ENCODE data around the gene WASL.
"Not testable (repeated sequence)": the region's sequence is repeated elsewhere in the genome, so short reads cannot be mapped to it uniquely, and the experiment has no call there.

The WASL gene

GRCh38 chr7:123647106-123647730 lies 101.6 kb downstream of the WASL start:
- H3K4me3 ChIP-seq (ENCODE audit: low read length): no peak overlapping the region
- no peak for DNase-seq (ENCODE audit: low read depth, low spot score)

- DNase-seq (ENCODE audit: low read depth, low spot score): no peak
These were observed 103.3 kb downstream of the WASL start for GRCh38 chr7:123645516-123645915.

DNA sequence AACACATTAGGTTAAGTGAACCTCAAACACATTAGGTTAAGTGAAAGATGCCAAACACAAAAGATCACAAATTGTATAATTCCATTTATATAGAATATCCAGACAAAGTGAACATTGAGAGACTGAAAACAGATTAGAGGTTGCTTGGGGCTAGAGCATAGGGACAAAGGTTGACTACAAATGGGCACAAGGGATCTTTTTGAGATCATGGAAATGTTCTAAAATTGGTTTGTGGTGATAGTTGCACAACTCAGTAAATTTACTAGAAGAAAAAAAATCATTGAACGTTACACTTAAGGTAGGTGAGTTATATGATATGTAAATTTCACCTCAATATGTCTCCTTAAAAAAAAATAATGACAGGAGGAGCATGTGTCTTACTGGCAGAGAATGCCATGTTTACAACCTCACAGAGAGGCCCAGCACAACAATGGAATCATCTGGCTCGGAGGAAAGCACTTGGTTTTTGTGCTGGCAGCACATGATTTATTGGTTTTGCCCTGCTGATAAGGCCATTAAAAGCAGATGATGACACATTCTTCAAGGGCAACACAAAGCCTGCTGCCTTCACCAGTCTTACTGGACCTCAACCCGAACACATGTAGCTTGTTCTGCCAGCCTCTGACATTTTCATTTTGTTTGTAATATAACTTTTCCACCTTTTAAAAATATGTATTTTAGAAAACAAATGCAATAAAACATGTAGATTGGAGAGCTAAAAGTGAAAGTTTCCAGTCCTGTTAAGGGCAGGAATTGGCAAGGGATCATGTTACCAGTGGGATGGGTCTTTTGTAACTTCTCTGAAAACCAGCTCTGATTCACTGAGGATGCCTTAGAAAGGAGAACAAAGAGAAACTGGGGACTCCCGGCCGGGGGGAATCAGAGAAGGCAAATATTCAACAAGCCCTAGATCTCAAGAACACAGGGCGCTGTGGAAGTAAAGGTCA lies 105.0 kb downstream of the WASL start:
- H3K4me3 ChIP-seq (ENCODE audit: low read length): no peak overlapping the region
- no peak for DNase-seq (ENCODE audit: low read depth, low spot score)

More at GRCh38 chr7:123645516-123645915, 103.3 kb downstream of the WASL start:
- H3K4me3 ChIP-seq (ENCODE audit: low read length): no peak overlapping the region

GRCh38 chr7:123641901-123642300 lies 106.9 kb downstream of the WASL start:
- DNase-seq (ENCODE audit: low read depth, low spot score): no peak
- H3K4me3 ChIP-seq (ENCODE audit: low read length): no peak overlapping the region

- H3K4me3 ChIP-seq (ENCODE audit: low read length): no peak overlapping the region
- DNase-seq (ENCODE audit: low read depth, low spot score): no peak
These were observed 108.2 kb downstream of the WASL start for GRCh38 chr7:123640583-123640982.

DNA sequence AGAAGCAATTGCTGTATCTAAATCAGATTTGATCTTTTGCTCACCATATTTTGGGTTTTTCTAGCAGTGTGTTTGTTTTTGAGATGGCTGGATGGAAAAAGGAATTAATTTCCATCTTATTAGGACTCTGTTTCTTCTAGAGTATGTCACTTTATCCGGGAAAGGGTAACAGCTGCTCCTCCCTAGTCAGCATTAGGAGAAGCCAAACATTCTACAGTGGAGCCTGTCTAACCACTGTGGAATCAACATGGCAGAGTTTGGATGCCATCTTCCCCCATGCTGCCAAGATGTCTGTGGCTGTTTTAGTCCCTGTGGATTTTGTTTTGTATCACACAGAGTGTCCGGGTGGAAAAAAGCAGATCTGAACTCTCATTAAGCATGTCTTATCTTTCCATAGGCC lies 109.2 kb downstream of the WASL start:
- no peak for DNase-seq (ENCODE audit: low read depth, low spot score)
- no peak overlapping the region for H3K4me3 ChIP-seq (ENCODE audit: low read length)

DNA sequence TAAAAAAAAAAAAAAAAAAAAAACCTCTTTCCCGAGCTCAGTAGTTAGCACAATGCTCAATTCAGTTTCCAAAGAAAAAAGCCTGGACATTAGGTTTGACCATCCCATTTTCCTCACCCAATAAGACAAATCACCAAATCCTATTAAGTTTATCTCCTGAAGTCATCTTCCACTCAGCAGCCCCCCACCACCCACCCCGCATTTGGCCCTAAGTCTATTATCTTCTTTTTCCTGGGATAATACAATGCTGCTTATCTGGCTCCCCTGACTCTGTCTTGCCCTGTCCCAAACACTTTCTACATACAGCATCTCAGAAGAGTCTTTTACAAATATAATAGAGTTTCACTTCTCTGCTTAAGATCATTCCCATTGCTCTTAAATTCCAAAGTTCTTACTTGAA lies 110.9 kb downstream of the WASL start:
- DNase-seq (ENCODE audit: low read depth, low spot score): no peak
- no peak overlapping the region for H3K4me3 ChIP-seq (ENCODE audit: low read length)

DNA sequence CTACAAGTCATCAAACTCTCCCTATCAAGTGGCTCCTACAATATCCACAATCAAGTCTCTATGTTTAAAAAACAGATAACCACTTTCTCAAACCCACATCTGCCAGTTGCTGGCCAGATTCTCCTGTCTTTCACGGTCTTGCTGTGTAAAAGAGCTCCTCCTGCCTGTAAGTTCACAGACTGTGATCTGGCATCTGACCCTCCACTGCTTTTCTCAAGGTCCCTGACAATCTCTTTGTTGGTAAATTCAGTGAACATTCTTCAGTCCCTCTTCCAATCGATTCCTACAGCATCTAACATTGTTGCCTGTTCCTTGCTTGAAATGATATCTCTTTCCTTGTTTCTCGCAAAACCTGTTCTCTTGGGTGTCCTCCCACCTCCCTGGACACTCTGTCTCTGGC lies 111.6 kb downstream of the WASL start:
- DNase-seq (ENCODE audit: low read depth, low spot score): no peak

DNA sequence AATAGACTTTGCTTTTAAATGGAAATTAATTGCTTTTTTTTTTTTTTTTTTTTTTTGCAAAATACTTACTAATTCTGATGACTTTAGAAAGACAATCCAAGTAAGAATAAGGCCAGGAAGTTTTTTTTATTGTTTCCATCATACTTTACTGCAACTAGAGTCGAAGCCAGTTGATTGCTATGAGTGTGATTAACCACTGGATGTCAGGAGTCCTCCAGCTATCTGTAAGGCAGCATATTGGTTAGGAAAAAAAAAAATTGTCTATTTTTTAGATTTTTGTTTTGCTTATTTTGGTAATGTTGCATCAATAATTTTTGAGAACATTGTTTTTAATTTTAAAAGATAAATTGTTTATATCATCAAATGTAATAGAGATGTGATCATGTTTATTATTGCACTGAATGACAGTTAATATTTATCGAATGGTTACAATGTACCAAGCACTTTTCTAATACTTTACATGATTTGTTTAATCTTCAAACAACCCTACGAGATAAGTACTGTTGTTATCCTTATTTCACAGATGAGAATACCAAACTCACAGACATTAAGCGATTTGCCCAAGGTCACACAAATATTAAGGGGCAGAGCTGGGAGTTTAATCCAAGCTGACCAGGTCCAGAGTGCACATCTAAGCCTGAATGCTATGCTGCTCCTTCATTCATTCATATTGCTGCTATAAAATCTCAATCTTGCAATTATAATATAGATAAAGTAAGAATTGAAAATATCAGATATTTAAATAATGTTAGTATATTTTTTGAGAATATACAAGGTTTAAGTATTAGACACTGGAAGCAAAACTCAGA lies 113.0 kb downstream of the WASL start:
- H3K4me3 ChIP-seq (ENCODE audit: low read length): no peak overlapping the region
- peak; percentile 18 for DNase-seq (ENCODE audit: low read depth, low spot score)

More for the DNA sequence above, 111.6 kb downstream of the WASL start:
- no peak overlapping the region for H3K4me3 ChIP-seq (ENCODE audit: low read length)

GRCh38 chr7:123634011-123634573 lies 114.7 kb downstream of the WASL start:
- not testable (repeated sequence) for DNase-seq (ENCODE audit: low read depth, low spot score); H3K4me3 ChIP-seq (ENCODE audit: low read length)

- H3K4me3 ChIP-seq (ENCODE audit: low read length): no peak overlapping the region
- no peak for DNase-seq (ENCODE audit: low read depth, low spot score)
These were observed 115.2 kb downstream of the WASL start for GRCh38 chr7:123633553-123633952.

GRCh38 chr7:123632808-123633207 lies 116.0 kb downstream of the WASL start:
- DNase-seq (ENCODE audit: low read depth, low spot score): no peak
- no peak overlapping the region for H3K4me3 ChIP-seq (ENCODE audit: low read length)
